ENCODE results near the gene KIF19. TPM values are rescaled to one million over a fixed set of nuclear protein-coding genes. Genes with fewer than 3 reads are reported as not detected.

KIF19 gene
- total RNA-seq, 2 experiments from 2014 or later, result 0.81 to 1.1 TPM

DNA sequence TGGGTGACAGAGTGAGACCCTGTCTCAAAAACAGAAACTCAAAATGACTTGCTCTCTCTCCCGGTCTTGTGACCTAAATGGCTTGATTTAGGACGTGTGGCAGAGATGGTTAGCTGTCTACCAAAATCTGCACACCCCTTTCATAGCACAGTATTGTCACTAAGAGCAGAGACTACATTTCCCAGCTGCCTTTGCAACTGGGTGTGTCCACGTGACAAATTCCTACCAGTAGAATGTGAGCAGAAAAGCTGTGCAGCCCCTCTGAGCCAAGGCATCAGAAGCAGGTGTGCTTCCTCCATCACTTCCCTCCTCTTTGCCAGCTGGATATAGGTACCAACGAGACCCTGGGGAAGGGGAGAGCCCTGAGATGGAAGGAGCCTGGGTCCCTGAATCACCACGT lies 66.8 kb downstream of the KIF19 start:
- Mint-ChIP-seq H3K36me3 (ENCODE audit: low read depth) (no peaks in the 10 kb centered on the region), H3K4me3 (no peak overlapping the region), H3K27me3 (no peaks in the 10 kb centered on the region), H3K27ac (no peak overlapping the region), H3K4me1 (ENCODE audit: low read depth) (no peaks in the 10 kb centered on the region), H3K9me3 (no peaks in the 10 kb centered on the region)
- TF ChIP-seq, protein P1, sequence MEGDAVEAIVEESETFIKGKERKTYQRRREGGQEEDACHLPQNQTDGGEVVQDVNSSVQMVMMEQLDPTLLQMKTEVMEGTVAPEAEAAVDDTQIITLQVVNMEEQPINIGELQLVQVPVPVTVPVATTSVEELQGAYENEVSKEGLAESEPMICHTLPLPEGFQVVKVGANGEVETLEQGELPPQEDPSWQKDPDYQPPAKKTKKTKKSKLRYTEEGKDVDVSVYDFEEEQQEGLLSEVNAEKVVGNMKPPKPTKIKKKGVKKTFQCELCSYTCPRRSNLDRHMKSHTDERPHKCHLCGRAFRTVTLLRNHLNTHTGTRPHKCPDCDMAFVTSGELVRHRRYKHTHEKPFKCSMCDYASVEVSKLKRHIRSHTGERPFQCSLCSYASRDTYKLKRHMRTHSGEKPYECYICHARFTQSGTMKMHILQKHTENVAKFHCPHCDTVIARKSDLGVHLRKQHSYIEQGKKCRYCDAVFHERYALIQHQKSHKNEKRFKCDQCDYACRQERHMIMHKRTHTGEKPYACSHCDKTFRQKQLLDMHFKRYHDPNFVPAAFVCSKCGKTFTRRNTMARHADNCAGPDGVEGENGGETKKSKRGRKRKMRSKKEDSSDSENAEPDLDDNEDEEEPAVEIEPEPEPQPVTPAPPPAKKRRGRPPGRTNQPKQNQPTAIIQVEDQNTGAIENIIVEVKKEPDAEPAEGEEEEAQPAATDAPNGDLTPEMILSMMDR (IDR thresholded peaks at IDR 0.05), result no peak
- intact Hi-C loops (cut with DNase I, micrococcal nuclease), result no loop called here
- Histone ChIP-seq H3K4me1 (ENCODE audit: insufficient read depth, low read length) (no peaks in the 10 kb centered on the region), H3K4me3 (ENCODE audit: low read length) (no peak overlapping the region), H3K27ac (ENCODE audit: low read depth in 1 of 2, low read length in 2 of 2) (no peak overlapping the region), H3K9me3 (ENCODE audit: control insufficient read depth in 1 of 2, insufficient read depth in 1 of 2, low read length in 2 of 2) (no peaks in the 10 kb centered on the region), H3K36me3 (ENCODE audit: insufficient read depth, low read length) (no peaks in the 10 kb centered on the region), H3K27me3 (ENCODE audit: control insufficient read depth in 1 of 2, insufficient read depth in 2 of 2, low read length in 2 of 2) (no peaks in the 10 kb centered on the region)
- POLR2A ChIA-PET, result no interaction called here
- CTCF ChIA-PET, result no interaction called here
- DNase-seq (no peak), ATAC-seq (ENCODE audit: poor library complexity) (no peak)

DNA sequence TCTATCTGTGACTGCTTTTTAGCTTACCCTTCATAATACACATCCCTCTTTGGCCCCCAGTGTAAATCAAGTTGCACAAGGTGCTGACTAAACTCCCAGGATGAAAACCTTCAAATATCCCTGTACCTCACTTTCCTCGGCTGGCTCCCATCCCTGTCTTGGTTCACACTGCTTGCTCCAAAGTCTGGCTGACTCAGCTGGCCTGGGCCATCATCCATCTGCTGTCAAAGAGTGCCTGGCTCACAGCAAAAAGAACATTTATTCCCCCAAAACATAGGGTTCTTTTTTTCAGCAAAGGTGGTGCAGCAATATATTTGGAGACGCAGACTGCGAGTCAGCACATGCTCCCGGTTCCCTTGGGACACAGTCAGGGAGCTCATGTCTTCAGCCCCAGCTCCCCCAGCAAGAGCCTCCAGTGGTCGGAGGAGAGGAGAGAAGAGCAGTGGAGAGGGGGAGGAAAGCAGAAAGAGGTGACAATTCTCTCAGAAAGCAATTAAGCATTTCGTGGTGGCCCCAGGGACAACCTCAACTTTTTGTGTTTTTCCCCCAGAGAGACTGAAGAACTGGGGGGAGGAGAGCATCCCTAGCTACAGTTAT lies 67.4 kb downstream of the KIF19 start:
- H3K9me3 ChIP-seq (ENCODE audit: control insufficient read depth in 1 of 2, insufficient read depth in 1 of 2, low read length in 2 of 2), result no peaks in the 10 kb centered on the region
- Mint-ChIP-seq H3K27me3 (no peaks in the 10 kb centered on the region), H3K27ac (no peak overlapping the region), H3K4me1 (ENCODE audit: low read depth) (no peaks in the 10 kb centered on the region), H3K36me3 (ENCODE audit: low read depth) (no peaks in the 10 kb centered on the region), H3K9me3 (no peaks in the 10 kb centered on the region), H3K4me3 (no peak overlapping the region)
- CTCF ChIA-PET, result no interaction called here
- DNase-seq, result no peak
- TF ChIP-seq, protein P1 (IDR thresholded peaks at IDR 0.05), result no peak
- H3K4me1 ChIP-seq (ENCODE audit: insufficient read depth, low read length), result no peaks in the 10 kb centered on the region
- no peak overlapping the region for H3K27ac ChIP-seq (ENCODE audit: low read depth in 1 of 2, low read length in 2 of 2)
- H3K4me3 ChIP-seq (ENCODE audit: low read length), result no peak overlapping the region
- POLR2A ChIA-PET, result no interaction called here
- no peaks in the 10 kb centered on the region for H3K27me3 ChIP-seq (ENCODE audit: control insufficient read depth in 1 of 2, insufficient read depth in 2 of 2, low read length in 2 of 2)
- no peaks in the 10 kb centered on the region for H3K36me3 ChIP-seq (ENCODE audit: insufficient read depth, low read length)
- no peak for ATAC-seq (ENCODE audit: poor library complexity)
- intact Hi-C loops (cut with DNase I, micrococcal nuclease), result no loop called here

DNA sequence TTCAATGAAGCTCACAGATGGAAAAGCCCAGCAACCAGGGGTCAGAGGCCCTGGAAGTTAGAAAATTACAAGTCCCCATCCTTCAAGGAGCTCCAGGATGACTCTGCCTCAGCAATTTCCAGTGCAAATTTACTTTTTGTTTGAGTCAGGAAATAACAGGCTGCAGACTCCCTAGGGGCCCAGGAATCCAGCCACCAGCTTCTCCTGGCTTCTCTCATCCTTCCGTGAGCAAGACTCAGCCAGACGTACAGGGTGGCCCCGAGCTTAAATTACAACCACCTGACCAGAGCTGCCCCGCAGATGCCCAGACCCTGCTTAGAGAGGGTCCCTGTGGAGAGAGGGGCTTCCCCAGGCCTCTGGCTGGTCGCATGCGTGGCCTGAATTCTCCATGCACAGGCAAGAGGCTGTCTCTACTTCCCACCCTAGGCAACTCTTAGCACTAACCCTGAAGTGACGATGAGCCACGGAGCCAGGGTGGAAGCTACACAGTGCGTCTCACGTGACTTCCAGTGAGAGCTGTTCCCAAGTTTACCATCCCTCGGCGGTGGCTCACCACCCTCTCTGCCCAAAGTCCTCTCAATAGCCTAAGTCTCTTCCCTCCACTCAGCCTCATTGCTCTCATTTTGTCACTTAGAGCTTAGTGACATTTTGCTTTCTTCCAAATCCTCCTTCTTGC lies 68.4 kb downstream of the KIF19 start:
- Mint-ChIP-seq H3K4me1 (ENCODE audit: low read depth) (no peaks in the 10 kb centered on the region), H3K36me3 (ENCODE audit: low read depth) (no peaks in the 10 kb centered on the region), H3K9me3 (no peaks in the 10 kb centered on the region), H3K27me3 (no peaks in the 10 kb centered on the region), H3K27ac (no peak overlapping the region), H3K4me3 (no peak overlapping the region)
- no peak overlapping the region for H3K27ac ChIP-seq (ENCODE audit: low read depth in 1 of 2, low read length in 2 of 2)
- no peak overlapping the region for H3K4me3 ChIP-seq (ENCODE audit: low read length)
- DNase-seq, result no peak
- no peaks in the 10 kb centered on the region for H3K36me3 ChIP-seq (ENCODE audit: insufficient read depth, low read length)
- intact Hi-C loops (cut with DNase I, micrococcal nuclease), result no loop called here
- TF ChIP-seq, protein P1 (IDR thresholded peaks at IDR 0.05), result no peak
- POLR2A ChIA-PET, result no interaction called here
- H3K27me3 ChIP-seq (ENCODE audit: control insufficient read depth in 1 of 2, insufficient read depth in 2 of 2, low read length in 2 of 2), result no peaks in the 10 kb centered on the region
- no peaks in the 10 kb centered on the region for H3K9me3 ChIP-seq (ENCODE audit: control insufficient read depth in 1 of 2, insufficient read depth in 1 of 2, low read length in 2 of 2)
- ATAC-seq (ENCODE audit: poor library complexity), result no peak
- H3K4me1 ChIP-seq (ENCODE audit: insufficient read depth, low read length), result no peaks in the 10 kb centered on the region
- CTCF ChIA-PET, result no interaction called here
